GM21381 (cell line): ENCODE measurements around the gene NPB.

Experiments used
- ATAC-seq: cut with Tn5 transposase; IDR thresholded peaks from one replicate; pipeline ENCODE4 v1.9.1; 2021; ENCODE audit warnings: mild to moderate bottlenecking, moderate library complexity; ENCODE audit not compliant: unreplicated experiment

The NPB gene

GRCh38 chr17:81939218-81939617 is 37.2 kb downstream of the NPB start:
- no peak for ATAC-seq

- ATAC-seq, result no peak
Measured at GRCh38 chr17:81939881-81940385, 37.9 kb downstream of the NPB start.

- no peak for ATAC-seq
Measured at GRCh38 chr17:81940538-81941483, 38.8 kb downstream of the NPB start.

GRCh38 chr17:81941484-81942166 is 39.6 kb downstream of the NPB start:
- ATAC-seq, result no peak

- no peak for ATAC-seq
Measured at GRCh38 chr17:81942167-81942553, 40.1 kb downstream of the NPB start.

- no peak for ATAC-seq
Measured at GRCh38 chr17:81944858-81945257, 42.8 kb downstream of the NPB start.

GRCh38 chr17:81947189-81947588 is 45.2 kb downstream of the NPB start, which contains the start of gene MYADML2:
Gene MYADML2 (minus strand): TSS chr17:81947233. CDS start chr17:81941741, 5,492 bp downstream.
- no peak for ATAC-seq

GRCh38 chr17:81948635-81949378 is 46.8 kb downstream of the NPB start:
- no peak for ATAC-seq

GRCh38 chr17:81950501-81950900 is 48.5 kb downstream of the NPB start:
- no peak for ATAC-seq

- ATAC-seq, result no peak
Measured at GRCh38 chr17:81951785-81952684, 50.0 kb downstream of the NPB start.
